ENCODE results near the gene PRTG.

GRCh38 chr15:55601374-55601773 lies 141.6 kb downstream of the PRTG start:
- TF ChIP-seq ZC3H10 (CRISPR knock-in tag; IDR thresholded peaks at IDR 0.05) (no peak), ARNTL (CRISPR knock-in tag; IDR thresholded peaks at IDR 0.05; ENCODE audit: borderline replicate concordance, low read depth) (no peak), BACH2 (CRISPR knock-in tag; IDR thresholded peaks at IDR 0.05; ENCODE audit: borderline replicate concordance) (no peak), ZFP3 (CRISPR knock-in tag; IDR thresholded peaks at IDR 0.05) (no peak), RARB (CRISPR knock-in tag; IDR thresholded peaks at IDR 0.05) (no peak)
